Measurements from ENCODE around the gene TTC28. TPM values are rescaled to one million over a fixed set of nuclear protein-coding genes. Genes with fewer than 3 reads are reported as not detected.

Gene TTC28
- total and polyA plus RNA-seq, 10 of the 15 experiments (the other 5 are each of a cell fraction or from before 2014, with no cell fraction given) = 0.15 to 8.4 (median 1.4) TPM

DNA sequence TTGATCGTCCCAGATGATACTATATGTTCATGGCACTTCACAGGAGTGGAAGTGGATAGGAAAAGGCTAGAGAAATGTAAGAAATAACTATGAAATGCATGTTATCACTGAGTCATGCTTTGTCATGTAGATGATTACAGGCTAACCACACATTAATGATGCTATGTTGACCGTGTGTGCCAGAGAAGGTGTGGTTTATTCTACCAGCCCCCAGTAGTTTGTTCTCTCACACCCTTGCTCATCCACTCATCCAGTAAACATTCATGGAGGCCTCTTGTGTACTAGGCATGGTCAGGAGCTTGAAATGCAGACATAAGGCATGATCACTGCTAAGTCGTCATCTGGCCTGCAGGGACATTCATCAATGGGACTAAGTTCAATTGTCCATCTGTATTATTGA is 607.6 kb downstream of the TTC28 start:
- no peak overlapping the region for H3K4me3 ChIP-seq
- POLR2A ChIA-PET = no interaction called here
- no peak overlapping the region for H2AFZ ChIP-seq (ENCODE audit: control insufficient read depth, low read depth, low read length)
- no peaks in the 10 kb centered on the region for H4K20me1 ChIP-seq (ENCODE audit: control insufficient read depth, insufficient read depth)
- DNase-seq (ENCODE audit: low read depth, low spot score) = no peak
- H3K36me3 ChIP-seq (ENCODE audit: control insufficient read depth in 2 of 2, insufficient read depth in 2 of 2, low read length in 1 of 2) = no peaks in the 10 kb centered on the region
- H3K9me3 ChIP-seq (replicated peaks; ENCODE audit: control insufficient read depth, insufficient read depth, low read length) = no peaks in the 10 kb centered on the region
- RAD21 ChIA-PET (ENCODE audit: unreplicated experiment) = no interaction called here
- no peak overlapping the region for H3K9ac ChIP-seq (ENCODE audit: control insufficient read depth, insufficient read depth, low read length)
- FAIRE-seq = no peak
- in situ Hi-C loops (cut with MboI) (no loop called here), intact Hi-C loops (cut with micrococcal nuclease; ENCODE audit: unreplicated experiment) (no loop called here)
- no peaks in the 10 kb centered on the region for H3K4me1 ChIP-seq (ENCODE audit: control insufficient read depth, insufficient read depth, low read length)
- no TSS peak for BruUV-seq (replicated peaks)
- CTCF ChIA-PET = no interaction called here
- SMC1A ChIA-PET (ENCODE audit: uncharacterized antibody, unreplicated experiment) = no interaction called here
- H3K27me3 ChIP-seq (replicated peaks in 1 of 2; ENCODE audit: control insufficient read depth in 2 of 2, insufficient read depth in 2 of 2, low read length in 1 of 2) = peaks cover 2% of the 10 kb centered on the region in 2 experiments; a peak in 1 of 4 replicates
- 12% methylated on average over 3 of the region's 3 CpGs for WGBS (ENCODE audit: insufficient coverage, insufficient replicate concordance, low lambda C conversion rate, missing lambda C conversion rate)
- H3K79me2 ChIP-seq (ENCODE audit: control insufficient read depth, insufficient read depth, low read length) = no peaks in the 10 kb centered on the region
- H3K27ac ChIP-seq (ENCODE audit: control insufficient read depth, insufficient read depth) = no peak overlapping the region
- no peak for ATAC-seq
- TF ChIP-seq NFYA (IDR thresholded peaks at IDR 0.05; ENCODE audit: borderline replicate concordance, low read depth, low read length) = no peak
- no peak for TF ChIP-seq RB1 (IDR thresholded peaks at IDR 0.05; ENCODE audit: borderline replicate concordance)
- no peak for TF ChIP-seq POLR2A (IDR thresholded peaks at IDR 0.05; ENCODE audit: low read depth, low read length)
- no peak for TF ChIP-seq SIN3A (IDR thresholded peaks at IDR 0.05; ENCODE audit: low read depth, low read length)
- no peak for TF ChIP-seq SIX5 (IDR thresholded peaks at IDR 0.05; ENCODE audit: low read depth, low read length, severe bottlenecking)
- TF ChIP-seq CBX3 (IDR thresholded peaks at IDR 0.05; ENCODE audit: borderline replicate concordance, low read depth) = no peak
- TF ChIP-seq, protein P1, sequence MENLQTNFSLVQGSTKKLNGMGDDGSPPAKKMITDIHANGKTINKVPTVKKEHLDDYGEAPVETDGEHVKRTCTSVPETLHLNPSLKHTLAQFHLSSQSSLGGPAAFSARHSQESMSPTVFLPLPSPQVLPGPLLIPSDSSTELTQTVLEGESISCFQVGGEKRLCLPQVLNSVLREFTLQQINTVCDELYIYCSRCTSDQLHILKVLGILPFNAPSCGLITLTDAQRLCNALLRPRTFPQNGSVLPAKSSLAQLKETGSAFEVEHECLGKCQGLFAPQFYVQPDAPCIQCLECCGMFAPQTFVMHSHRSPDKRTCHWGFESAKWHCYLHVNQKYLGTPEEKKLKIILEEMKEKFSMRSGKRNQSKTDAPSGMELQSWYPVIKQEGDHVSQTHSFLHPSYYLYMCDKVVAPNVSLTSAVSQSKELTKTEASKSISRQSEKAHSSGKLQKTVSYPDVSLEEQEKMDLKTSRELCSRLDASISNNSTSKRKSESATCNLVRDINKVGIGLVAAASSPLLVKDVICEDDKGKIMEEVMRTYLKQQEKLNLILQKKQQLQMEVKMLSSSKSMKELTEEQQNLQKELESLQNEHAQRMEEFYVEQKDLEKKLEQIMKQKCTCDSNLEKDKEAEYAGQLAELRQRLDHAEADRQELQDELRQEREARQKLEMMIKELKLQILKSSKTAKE (IDR thresholded peaks at IDR 0.05; ENCODE audit: low read depth, poor library complexity, severe bottlenecking) = no peak
- no peak for TF ChIP-seq BMI1 (IDR thresholded peaks at IDR 0.05; ENCODE audit: borderline replicate concordance)
- TF ChIP-seq, protein P2, sequence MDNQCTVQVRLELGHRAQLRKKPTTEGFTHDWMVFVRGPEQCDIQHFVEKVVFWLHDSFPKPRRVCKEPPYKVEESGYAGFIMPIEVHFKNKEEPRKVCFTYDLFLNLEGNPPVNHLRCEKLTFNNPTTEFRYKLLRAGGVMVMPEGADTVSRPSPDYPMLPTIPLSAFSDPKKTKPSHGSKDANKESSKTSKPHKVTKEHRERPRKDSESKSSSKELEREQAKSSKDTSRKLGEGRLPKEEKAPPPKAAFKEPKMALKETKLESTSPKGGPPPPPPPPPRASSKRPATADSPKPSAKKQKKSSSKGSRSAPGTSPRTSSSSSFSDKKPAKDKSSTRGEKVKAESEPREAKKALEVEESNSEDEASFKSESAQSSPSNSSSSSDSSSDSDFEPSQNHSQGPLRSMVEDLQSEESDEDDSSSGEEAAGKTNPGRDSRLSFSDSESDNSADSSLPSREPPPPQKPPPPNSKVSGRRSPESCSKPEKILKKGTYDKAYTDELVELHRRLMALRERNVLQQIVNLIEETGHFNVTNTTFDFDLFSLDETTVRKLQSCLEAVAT (IDR thresholded peaks at IDR 0.05) = no peak
- no peak for TF ChIP-seq ASH2L (IDR thresholded peaks at IDR 0.05; ENCODE audit: borderline replicate concordance, low read depth)
- no peak for TF ChIP-seq ATF7 (IDR thresholded peaks at IDR 0.05; ENCODE audit: low read depth)
- no peak for TF ChIP-seq MTA3 (IDR thresholded peaks at IDR 0.05; ENCODE audit: borderline replicate concordance, low read length)
- no peak for TF ChIP-seq RCOR1 (conservative IDR thresholded peaks at IDR 0.05; ENCODE audit: low read depth, low read length)
- TF ChIP-seq, protein P3, sequence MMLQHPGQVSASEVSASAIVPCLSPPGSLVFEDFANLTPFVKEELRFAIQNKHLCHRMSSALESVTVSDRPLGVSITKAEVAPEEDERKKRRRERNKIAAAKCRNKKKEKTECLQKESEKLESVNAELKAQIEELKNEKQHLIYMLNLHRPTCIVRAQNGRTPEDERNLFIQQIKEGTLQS (IDR thresholded peaks at IDR 0.05; ENCODE audit: borderline replicate concordance, extremely low read depth, low read depth, low read length) = no peak
- no peak for TF ChIP-seq ZNF24 (IDR thresholded peaks at IDR 0.05)
- TF ChIP-seq MTA2 (IDR thresholded peaks at IDR 0.05; ENCODE audit: low read depth) = no peak
- no peak overlapping the region for H3K4me2 ChIP-seq (ENCODE audit: control insufficient read depth, insufficient read depth)

Measured in GM12878 (cell line).